ENCODE data around the gene C21orf58.
"Not testable (repeated sequence)": the region's sequence is repeated elsewhere in the genome, so short reads cannot be mapped to it uniquely, and the experiment has no call there.

The C21orf58 gene

GRCh38 chr21:46323710-46324389 is at the start of gene C21orf58, which contains the start of gene PCNT:
C21orf58 (minus strand) TSS chr21:46323870; CDS start chr21:46322738, 1,132 bp downstream.
PCNT (plus strand) TSS chr21:46324156; CDS start chr21:46324229, 73 bp downstream.
- DNase-seq: peak; percentile 67 to 98 (median 95)

- not testable (repeated sequence) for DNase-seq
Observed at GRCh38 chr21:46372947-46373346, 49.3 kb upstream of the C21orf58 start.

- DNase-seq: no peak
Observed at GRCh38 chr21:46372014-46372485, 48.4 kb upstream of the C21orf58 start.

- no peak for DNase-seq
Observed at GRCh38 chr21:46371204-46372013, 47.7 kb upstream of the C21orf58 start.

GRCh38 chr21:46369520-46370235 is 46.0 kb upstream of the C21orf58 start:
- DNase-seq: no peak

GRCh38 chr21:46368533-46369285 is 45.0 kb upstream of the C21orf58 start:
- no peak for DNase-seq

- no peak for DNase-seq
Observed at GRCh38 chr21:46366966-46367365, 43.3 kb upstream of the C21orf58 start.

GRCh38 chr21:46366561-46366960 is 42.9 kb upstream of the C21orf58 start:
- DNase-seq: no peak

GRCh38 chr21:46366091-46366490 is 42.4 kb upstream of the C21orf58 start:
- DNase-seq: no peak

- no peak for DNase-seq
Observed at GRCh38 chr21:46363698-46364097, 40.0 kb upstream of the C21orf58 start.

- no peak for DNase-seq
Observed at GRCh38 chr21:46362946-46363345, 39.3 kb upstream of the C21orf58 start.

- DNase-seq: no peak
Observed at GRCh38 chr21:46361935-46362334, 38.3 kb upstream of the C21orf58 start.

- no peak for DNase-seq
Observed at GRCh38 chr21:46361176-46361575, 37.5 kb upstream of the C21orf58 start.

GRCh38 chr21:46357684-46358425 is 34.2 kb upstream of the C21orf58 start:
- no peak for DNase-seq

- DNase-seq: no peak
Observed at GRCh38 chr21:46357335-46357604, 33.6 kb upstream of the C21orf58 start.

- DNase-seq: no peak
Observed at GRCh38 chr21:46356494-46357334, 33.0 kb upstream of the C21orf58 start.

- no peak for DNase-seq
Observed at GRCh38 chr21:46356005-46356338, 32.3 kb upstream of the C21orf58 start.

GRCh38 chr21:46355161-46356004 is 31.7 kb upstream of the C21orf58 start:
- DNase-seq: no peak

GRCh38 chr21:46354518-46354917 is 30.8 kb upstream of the C21orf58 start:
- no peak for DNase-seq

Data from hypothalamus (tissue), 51 donors.